ENCODE data around the gene DPP4. TPM values are rescaled to one million over a fixed set of nuclear protein-coding genes. Genes with fewer than 3 reads are reported as not detected.

DPP4 gene
- total and polyA plus RNA-seq, 2 of the 13 experiments (the other 11 are each of a cell fraction or from before 2014, with no cell fraction given) = 39.4 to 109 TPM

DNA sequence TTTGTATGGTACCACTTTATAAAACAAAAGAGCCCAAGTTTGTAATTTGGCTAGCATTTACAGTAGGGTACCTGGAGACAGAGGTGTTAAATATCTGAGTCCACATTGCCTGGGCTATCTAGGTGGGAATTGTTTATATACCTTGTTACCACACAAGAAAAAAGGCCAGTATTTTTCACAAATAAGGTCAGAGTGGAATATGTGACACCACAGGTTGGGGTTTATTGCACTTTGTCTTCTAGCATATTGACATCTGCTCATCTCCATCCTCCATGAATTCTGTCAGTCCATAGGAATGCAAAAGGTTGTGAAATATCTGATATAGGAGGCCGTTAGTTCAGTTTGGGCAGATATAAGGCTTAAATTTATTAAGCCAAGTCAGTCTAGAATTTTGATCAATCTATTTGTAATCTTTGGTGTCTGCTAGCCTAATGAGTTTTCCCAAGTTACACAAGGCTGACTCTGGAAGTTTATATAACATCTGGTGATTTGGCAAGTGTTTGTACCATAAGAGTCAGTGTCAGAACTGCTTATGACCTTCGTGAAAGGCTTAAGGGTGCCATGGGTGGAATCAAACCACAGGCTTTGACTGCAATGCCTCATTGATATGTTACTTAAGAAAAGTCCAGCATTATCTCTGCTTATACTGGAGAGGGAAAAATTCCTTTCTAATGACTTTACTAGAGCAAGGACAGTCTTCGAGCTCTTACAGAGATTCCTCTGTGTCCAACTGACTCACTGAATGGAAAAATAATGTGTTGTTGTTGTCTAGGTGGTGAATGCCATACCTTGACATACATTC is 11.3 kb upstream of the DPP4 start (continued):
- TF ChIP-seq LRRFIP1 (CRISPR knock-in tag; conservative IDR thresholded peaks at IDR 0.05) = no peak
- TF ChIP-seq ZSCAN21 (CRISPR knock-in tag; IDR thresholded peaks at IDR 0.05; ENCODE audit: borderline replicate concordance) = no peak
- peak; percentile 31; the same call in 1 of the 2 replicates for TF ChIP-seq MIXL1 (CRISPR knock-in tag; IDR thresholded peaks at IDR 0.05)
- TF ChIP-seq TAF15 (IDR thresholded peaks at IDR 0.05; ENCODE audit: low read depth, low read length, poor library complexity, severe bottlenecking) = no peak
- TF ChIP-seq HIC2 (CRISPR knock-in tag; IDR thresholded peaks at IDR 0.05; ENCODE audit: low read depth) = no peak
- no peak for TF ChIP-seq STAT5B (CRISPR knock-in tag; IDR thresholded peaks at IDR 0.05)
- TF ChIP-seq, protein P1, sequence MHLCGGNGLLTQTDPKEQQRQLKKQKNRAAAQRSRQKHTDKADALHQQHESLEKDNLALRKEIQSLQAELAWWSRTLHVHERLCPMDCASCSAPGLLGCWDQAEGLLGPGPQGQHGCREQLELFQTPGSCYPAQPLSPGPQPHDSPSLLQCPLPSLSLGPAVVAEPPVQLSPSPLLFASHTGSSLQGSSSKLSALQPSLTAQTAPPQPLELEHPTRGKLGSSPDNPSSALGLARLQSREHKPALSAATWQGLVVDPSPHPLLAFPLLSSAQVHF (CRISPR knock-in tag; IDR thresholded peaks at IDR 0.05) = no peak
- TF ChIP-seq ZNF670 (CRISPR knock-in tag; IDR thresholded peaks at IDR 0.05; ENCODE audit: borderline replicate concordance) = 0 out of 2 replicates have a peak, but pooled peaks have one; percentile 50
- no peak for TF ChIP-seq CAMTA2 (CRISPR knock-in tag; IDR thresholded peaks at IDR 0.05; ENCODE audit: borderline replicate concordance)
- TF ChIP-seq, protein P2, sequence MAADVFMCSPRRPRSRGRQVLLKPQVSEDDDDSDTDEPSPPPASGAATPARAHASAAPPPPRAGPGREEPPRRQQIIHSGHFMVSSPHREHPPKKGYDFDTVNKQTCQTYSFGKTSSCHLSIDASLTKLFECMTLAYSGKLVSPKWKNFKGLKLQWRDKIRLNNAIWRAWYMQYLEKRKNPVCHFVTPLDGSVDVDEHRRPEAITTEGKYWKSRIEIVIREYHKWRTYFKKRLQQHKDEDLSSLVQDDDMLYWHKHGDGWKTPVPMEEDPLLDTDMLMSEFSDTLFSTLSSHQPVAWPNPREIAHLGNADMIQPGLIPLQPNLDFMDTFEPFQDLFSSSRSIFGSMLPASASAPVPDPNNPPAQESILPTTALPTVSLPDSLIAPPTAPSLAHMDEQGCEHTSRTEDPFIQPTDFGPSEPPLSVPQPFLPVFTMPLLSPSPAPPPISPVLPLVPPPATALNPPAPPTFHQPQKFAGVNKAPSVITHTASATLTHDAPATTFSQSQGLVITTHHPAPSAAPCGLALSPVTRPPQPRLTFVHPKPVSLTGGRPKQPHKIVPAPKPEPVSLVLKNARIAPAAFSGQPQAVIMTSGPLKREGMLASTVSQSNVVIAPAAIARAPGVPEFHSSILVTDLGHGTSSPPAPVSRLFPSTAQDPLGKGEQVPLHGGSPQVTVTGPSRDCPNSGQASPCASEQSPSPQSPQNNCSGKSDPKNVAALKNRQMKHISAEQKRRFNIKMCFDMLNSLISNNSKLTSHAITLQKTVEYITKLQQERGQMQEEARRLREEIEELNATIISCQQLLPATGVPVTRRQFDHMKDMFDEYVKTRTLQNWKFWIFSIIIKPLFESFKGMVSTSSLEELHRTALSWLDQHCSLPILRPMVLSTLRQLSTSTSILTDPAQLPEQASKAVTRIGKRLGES (CRISPR knock-in tag; IDR thresholded peaks at IDR 0.05; ENCODE audit: borderline replicate concordance) = no peak
- TF ChIP-seq SP140L (CRISPR knock-in tag; IDR thresholded peaks at IDR 0.05; ENCODE audit: borderline replicate concordance) = no peak
- peak; percentile 30; the same call in 1 of the 2 replicates for TF ChIP-seq ATF1 (CRISPR knock-in tag; IDR thresholded peaks at IDR 0.05)
- TF ChIP-seq CCDC6 (CRISPR knock-in tag; IDR thresholded peaks at IDR 0.05) = no peak
- TF ChIP-seq NFYB (CRISPR knock-in tag; IDR thresholded peaks at IDR 0.05) = no peak
- TF ChIP-seq THYN1 (CRISPR knock-in tag; IDR thresholded peaks at IDR 0.05; ENCODE audit: borderline replicate concordance, low read depth) = no peak
- TF ChIP-seq PAWR (CRISPR knock-in tag; IDR thresholded peaks at IDR 0.05; ENCODE audit: borderline replicate concordance) = no peak
- TF ChIP-seq POLR2AphosphoS5 (IDR thresholded peaks at IDR 0.05; ENCODE audit: low read depth, low read length) = no peak
- no peak for TF ChIP-seq STAG1 (CRISPR knock-in tag; IDR thresholded peaks at IDR 0.05)
- TF ChIP-seq NFKBIZ (CRISPR knock-in tag; IDR thresholded peaks at IDR 0.05) = no peak
- no peak for TF ChIP-seq MIER2 (CRISPR knock-in tag; IDR thresholded peaks at IDR 0.05)
- no peak for TF ChIP-seq HOXD1 (CRISPR knock-in tag; IDR thresholded peaks at IDR 0.05)
